PC-3 (cell line): ENCODE data around the gene ICAM1. TPM values are rescaled to one million over a fixed set of nuclear protein-coding genes. Genes with fewer than 3 reads are reported as not detected.

Source experiments
- ATAC-seq: fragments of 200-7000 bp; cut with Tn5 transposase; 2 replicates; pipeline ENCODE4 v1.9.1; 2020; ENCODE audit warnings: mild to moderate bottlenecking, moderate library complexity
- BruUV-seq: library from RNA; stranded (reverse); fragments of 400-500 nt; replicated peaks from 2 replicates; lab custom pipeline; 2021; lab: Mats Ljungman, UMichigan
- CTCF ChIA-PET: fragments of 300-600 bp; sonication (Branson Sonifier 250); formaldehyde crosslinking; loops from one replicate; lab custom pipeline; 2022; ENCODE audit warnings: antibody characterized with exemption; lab: Charles Lee
- POLR2A ChIA-PET: fragments of 300-600 bp; sonication (Branson Sonifier 250); formaldehyde crosslinking; loops from one replicate; lab custom pipeline; 2022; ENCODE audit warnings: antibody characterized with exemption; ENCODE audit not compliant: unreplicated experiment; lab: Charles Lee
- DNase-seq: peaks from one replicate; pipeline ENCODE4 v3.0.0-alpha.2; 2015
- H2AFZ ChIP-seq: fragments of 300-600 bp; sonication (generic); 2 replicates; pipeline ENCODE4 v1.6.0; 2016; ENCODE audit warnings: antibody characterized with exemption, low read length
- H3F3A ChIP-seq: fragments of 300-600 bp; sonication (generic); one replicate; pipeline ENCODE4 v1.6.0; 2017; ENCODE audit warnings: antibody characterized with exemption, low read length, control low read depth, mild to moderate bottlenecking; ENCODE audit not compliant: unreplicated experiment
- H3K27ac ChIP-seq: fragments of 300-600 bp; sonication (generic); 2 replicates; pipeline ENCODE4 v1.5.1; 2016; ENCODE audit warnings: mild to moderate bottlenecking, low read length
- H3K27me3 ChIP-seq: fragments of 300-600 bp; sonication (generic); 2 replicates; pipeline ENCODE4 v1.6.1; 2016; ENCODE audit warnings: low read length, mixed read lengths
- H3K36me3 ChIP-seq: fragments of 300-600 bp; sonication (generic); 2 replicates; pipeline ENCODE4 v1.6.1; 2016; ENCODE audit warnings: low read depth, mixed run types, low read length, mixed read lengths
- H3K4me1 ChIP-seq: fragments of 300-600 bp; sonication (generic); 2 replicates; pipeline ENCODE4 v1.5.1; 2016; ENCODE audit warnings: low read length; ENCODE audit not compliant: insufficient read depth
- H3K4me2 ChIP-seq: fragments of 300-600 bp; sonication (generic); 2 replicates; pipeline ENCODE4 v1.6.0; 2016; ENCODE audit warnings: low read length
- H3K4me3 ChIP-seq: fragments of 300-600 bp; sonication (generic); 2 replicates; pipeline ENCODE4 v1.5.1; 2016; ENCODE audit warnings: mild to moderate bottlenecking, low read length, mixed read lengths
- H3K79me2 ChIP-seq: fragments of 300-600 bp; sonication (generic); 2 replicates; pipeline ENCODE4 v1.6.1; 2017; ENCODE audit warnings: low read length, mixed read lengths
- H3K9ac ChIP-seq: fragments of 300-600 bp; sonication (generic); 2 replicates; pipeline ENCODE4 v1.6.0; 2016; ENCODE audit warnings: mild to moderate bottlenecking, low read length
- H3K9me2 ChIP-seq: fragments of 300-600 bp; sonication (generic); replicated peaks from 2 replicates; pipeline ENCODE4 v1.6.1; 2016; ENCODE audit warnings: mixed run types, low read length, mixed read lengths
- H3K9me3 ChIP-seq: fragments of 300-600 bp; sonication (generic); 2 replicates; pipeline ENCODE4 v1.6.1; 2016; ENCODE audit warnings: low read length, mixed read lengths
- H4K20me1 ChIP-seq: fragments of 300-600 bp; sonication (generic); 2 replicates; pipeline ENCODE4 v1.6.1; 2016; ENCODE audit warnings: low read length, mixed read lengths
- EZH2 ChIP-seq: fragments of 300-600 bp; sonication (generic); IDR thresholded peaks from one replicate; pipeline ENCODE4 v1.6.1; 2017; ENCODE audit warnings: antibody characterized with exemption, mild to moderate bottlenecking, low read length; ENCODE audit not compliant: unreplicated experiment
- EZH2phosphoT487 ChIP-seq: fragments of 300-600 bp; sonication (generic); IDR thresholded peaks from 2 replicates; pipeline ENCODE4 v1.6.1; 2018; ENCODE audit warnings: mild to moderate bottlenecking, antibody characterized with exemption, low read length, borderline replicate concordance
- intact Hi-C: fragments of 100-400 bp; cut with micrococcal nuclease; formaldehyde crosslinking; loops from 2 replicates; pipeline ENCODE4 v1.9.0; 2023
- total RNA-seq: library from RNA; depleted of rRNA; stranded (reverse); fragments of >200 nt; gene quantifications from 2 replicates; pipeline ENCODE4 v1.2.3, GENCODE V29; 2014
- TF ChIP-seq, protein P1 (sequence below): fragments of 300-600 bp; sonication (generic); conservative IDR thresholded peaks from 2 replicates; pipeline ENCODE4 v1.5.1; 2017; ENCODE audit warnings: antibody characterized with exemption, low read depth, mild to moderate bottlenecking, low read length

ICAM1 gene
- total RNA-seq, 1 experiment from 2014 or later, result 15.3 TPM

DNA sequence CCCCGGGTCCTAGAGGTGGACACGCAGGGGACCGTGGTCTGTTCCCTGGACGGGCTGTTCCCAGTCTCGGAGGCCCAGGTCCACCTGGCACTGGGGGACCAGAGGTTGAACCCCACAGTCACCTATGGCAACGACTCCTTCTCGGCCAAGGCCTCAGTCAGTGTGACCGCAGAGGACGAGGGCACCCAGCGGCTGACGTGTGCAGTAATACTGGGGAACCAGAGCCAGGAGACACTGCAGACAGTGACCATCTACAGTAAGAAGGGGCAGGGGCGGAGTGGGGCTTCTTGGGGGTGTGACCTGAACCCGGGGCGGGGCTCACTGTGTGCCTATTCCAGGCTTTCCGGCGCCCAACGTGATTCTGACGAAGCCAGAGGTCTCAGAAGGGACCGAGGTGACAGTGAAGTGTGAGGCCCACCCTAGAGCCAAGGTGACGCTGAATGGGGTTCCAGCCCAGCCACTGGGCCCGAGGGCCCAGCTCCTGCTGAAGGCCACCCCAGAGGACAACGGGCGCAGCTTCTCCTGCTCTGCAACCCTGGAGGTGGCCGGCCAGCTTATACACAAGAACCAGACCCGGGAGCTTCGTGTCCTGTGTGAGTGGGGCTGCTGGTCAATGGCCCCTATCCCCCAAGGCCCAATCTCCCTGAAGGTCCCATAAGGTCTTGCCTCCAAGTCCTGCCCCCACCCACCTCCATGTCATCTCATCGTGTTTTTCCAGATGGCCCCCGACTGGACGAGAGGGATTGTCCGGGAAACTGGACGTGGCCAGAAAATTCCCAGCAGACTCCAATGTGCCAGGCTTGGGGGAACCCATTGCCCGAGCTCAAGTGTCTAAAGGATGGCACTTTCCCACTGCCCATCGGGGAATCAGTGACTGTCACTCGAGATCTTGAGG is 13.4 kb downstream of the ICAM1 start:
- POLR2A ChIA-PET, result no interaction called here
- no peak for ATAC-seq

DNA sequence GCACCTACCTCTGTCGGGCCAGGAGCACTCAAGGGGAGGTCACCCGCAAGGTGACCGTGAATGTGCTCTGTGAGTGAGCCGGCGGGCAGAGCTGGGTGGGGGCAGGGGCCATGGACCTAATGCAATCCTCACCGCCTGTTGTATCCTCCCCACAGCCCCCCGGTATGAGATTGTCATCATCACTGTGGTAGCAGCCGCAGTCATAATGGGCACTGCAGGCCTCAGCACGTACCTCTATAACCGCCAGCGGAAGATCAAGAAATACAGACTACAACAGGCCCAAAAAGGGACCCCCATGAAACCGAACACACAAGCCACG is 14.0 kb downstream of the ICAM1 start:
- H3K79me2 ChIP-seq, result no peaks in the 10 kb centered on the region
- H3K36me3 ChIP-seq, result 0 out of 2 replicates have a peak, but pooled peaks cover 3% of the 10 kb centered on the region
- H4K20me1 ChIP-seq, result no peaks in the 10 kb centered on the region
- H2AFZ ChIP-seq, result no peak overlapping the region
- no peaks in the 10 kb centered on the region for H3K9me3 ChIP-seq
- no peak overlapping the region for H3K4me3 ChIP-seq
- no peak overlapping the region for H3K9ac ChIP-seq
- H3K27ac ChIP-seq, result no peak overlapping the region
- ChIA-PET POLR2A (no interaction called here), CTCF (no interaction called here)
- peaks cover 17% of the 10 kb centered on the region for H3K4me1 ChIP-seq
- DNase-seq (no peak), ATAC-seq (no peak)
- no peaks in the 10 kb centered on the region for H3K9me2 ChIP-seq
- TF ChIP-seq, protein P1, sequence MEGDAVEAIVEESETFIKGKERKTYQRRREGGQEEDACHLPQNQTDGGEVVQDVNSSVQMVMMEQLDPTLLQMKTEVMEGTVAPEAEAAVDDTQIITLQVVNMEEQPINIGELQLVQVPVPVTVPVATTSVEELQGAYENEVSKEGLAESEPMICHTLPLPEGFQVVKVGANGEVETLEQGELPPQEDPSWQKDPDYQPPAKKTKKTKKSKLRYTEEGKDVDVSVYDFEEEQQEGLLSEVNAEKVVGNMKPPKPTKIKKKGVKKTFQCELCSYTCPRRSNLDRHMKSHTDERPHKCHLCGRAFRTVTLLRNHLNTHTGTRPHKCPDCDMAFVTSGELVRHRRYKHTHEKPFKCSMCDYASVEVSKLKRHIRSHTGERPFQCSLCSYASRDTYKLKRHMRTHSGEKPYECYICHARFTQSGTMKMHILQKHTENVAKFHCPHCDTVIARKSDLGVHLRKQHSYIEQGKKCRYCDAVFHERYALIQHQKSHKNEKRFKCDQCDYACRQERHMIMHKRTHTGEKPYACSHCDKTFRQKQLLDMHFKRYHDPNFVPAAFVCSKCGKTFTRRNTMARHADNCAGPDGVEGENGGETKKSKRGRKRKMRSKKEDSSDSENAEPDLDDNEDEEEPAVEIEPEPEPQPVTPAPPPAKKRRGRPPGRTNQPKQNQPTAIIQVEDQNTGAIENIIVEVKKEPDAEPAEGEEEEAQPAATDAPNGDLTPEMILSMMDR, result no peak
- TF ChIP-seq EZH2, result no peak
- no peak for TF ChIP-seq EZH2phosphoT487
- no TSS peak for BruUV-seq
- H3F3A ChIP-seq, result no peaks in the 10 kb centered on the region
- intact Hi-C loops, result no loop called here
- H3K4me2 ChIP-seq, result no peak overlapping the region
- no peaks in the 10 kb centered on the region for H3K27me3 ChIP-seq

More for the DNA sequence above, 13.4 kb downstream of the ICAM1 start:
- intact Hi-C loops, result no loop called here
- no peaks in the 10 kb centered on the region for H4K20me1 ChIP-seq
- H3K9ac ChIP-seq, result no peak overlapping the region
- no peak overlapping the region for H2AFZ ChIP-seq
- no TSS peak for BruUV-seq
- no peak overlapping the region for H3K4me2 ChIP-seq
- peaks cover 14% of the 10 kb centered on the region for H3K4me1 ChIP-seq
- no peaks in the 10 kb centered on the region for H3K9me2 ChIP-seq
- H3K27ac ChIP-seq, result no peak overlapping the region
- H3K27me3 ChIP-seq, result no peaks in the 10 kb centered on the region
- 0 out of 2 replicates have a peak, but pooled peaks cover 3% of the 10 kb centered on the region for H3K36me3 ChIP-seq
- H3F3A ChIP-seq, result no peaks in the 10 kb centered on the region
- H3K4me3 ChIP-seq, result no peak overlapping the region
- H3K79me2 ChIP-seq, result no peaks in the 10 kb centered on the region
- no peak for TF ChIP-seq EZH2
- no peaks in the 10 kb centered on the region for H3K9me3 ChIP-seq
- CTCF ChIA-PET, result interaction anchor here (0.6 kb wide), 1 partner anchor 105 kb away, joined by 3 read pairs; no protein-coding TSS in a partner anchor
- no peak for DNase-seq

DNA sequence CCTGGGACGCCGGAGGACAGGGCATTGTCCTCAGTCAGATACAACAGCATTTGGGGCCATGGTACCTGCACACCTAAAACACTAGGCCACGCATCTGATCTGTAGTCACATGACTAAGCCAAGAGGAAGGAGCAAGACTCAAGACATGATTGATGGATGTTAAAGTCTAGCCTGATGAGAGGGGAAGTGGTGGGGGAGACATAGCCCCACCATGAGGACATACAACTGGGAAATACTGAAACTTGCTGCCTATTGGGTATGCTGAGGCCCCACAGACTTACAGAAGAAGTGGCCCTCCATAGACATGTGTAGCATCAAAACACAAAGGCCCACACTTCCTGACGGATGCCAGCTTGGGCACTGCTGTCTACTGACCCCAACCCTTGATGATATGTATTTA is 14.5 kb downstream of the ICAM1 start:
- no peak overlapping the region for H3K4me3 ChIP-seq
- H3K27me3 ChIP-seq, result peaks cover 3% of the 10 kb centered on the region; the same call in 1 of the 2 replicates
- peaks cover 21% of the 10 kb centered on the region for H3K4me1 ChIP-seq
- no peaks in the 10 kb centered on the region for H3F3A ChIP-seq
- no peak for DNase-seq
- H3K9me3 ChIP-seq, result no peaks in the 10 kb centered on the region
- 0 out of 2 replicates have a peak, but pooled peaks cover 3% of the 10 kb centered on the region for H3K36me3 ChIP-seq
- intact Hi-C loops, result no loop called here
- H3K27ac ChIP-seq, result no peak overlapping the region
- BruUV-seq, result TSS peak; percentile 31
- no peak overlapping the region for H3K9ac ChIP-seq
- CTCF ChIA-PET, result no interaction called here
- POLR2A ChIA-PET, result no interaction called here
- H3K4me2 ChIP-seq, result no peak overlapping the region
- H4K20me1 ChIP-seq, result no peaks in the 10 kb centered on the region
- H3K79me2 ChIP-seq, result no peaks in the 10 kb centered on the region
- H2AFZ ChIP-seq, result no peak overlapping the region
- ATAC-seq, result no peak
- no peak for TF ChIP-seq EZH2
- TF ChIP-seq, protein P1, result no peak
- no peak for TF ChIP-seq EZH2phosphoT487
- no peaks in the 10 kb centered on the region for H3K9me2 ChIP-seq
